ENCODE data around the gene EP300. TPM values are rescaled to one million over a fixed set of nuclear protein-coding genes. Genes with fewer than 3 reads are reported as not detected.
"Not testable (repeated sequence)": the region's sequence is repeated elsewhere in the genome, so short reads cannot be mapped to it uniquely, and the experiment has no call there.

EP300 gene
- 43.4 TPM for polyA plus RNA-seq (2013)

- Histone ChIP-seq H3K4me3 (ENCODE audit: control insufficient read depth in 1 of 7, extremely low read depth in 1 of 7, insufficient read depth in 4 of 7, low read depth in 2 of 7, low read length in 6 of 7) (peak within 1 kb of the TSS; percentile 84 to 94 (median 91)), H3K4me1 (ENCODE audit: control extremely low read depth in 1 of 4, control insufficient read depth in 4 of 4, insufficient read depth in 4 of 4, low read length in 3 of 4) (peaks cover 23 to 42% (median 36%) of the 10 kb centered on the region in 4 experiments), H3K36me3 (ENCODE audit: control insufficient read depth in 4 of 4, insufficient read depth in 4 of 4, low read length in 3 of 4) (no peaks in the 10 kb centered on the region), H3K9me3 (ENCODE audit: control extremely low read depth in 1 of 5, control insufficient read depth in 4 of 5, insufficient read depth in 2 of 5, low read depth in 1 of 5, low read length in 4 of 5) (no peaks in the 10 kb centered on the region), H3K27me3 (replicated peaks in 2 of 5; ENCODE audit: control insufficient read depth in 4 of 5, insufficient read depth in 5 of 5, low read length in 4 of 5) (no peaks in the 10 kb centered on the region), H3K27ac (ENCODE audit: insufficient read depth in 1 of 2, low read depth in 1 of 2, low read length in 2 of 2, poor library complexity in 1 of 2, severe bottlenecking in 2 of 2) (peak within 1 kb of the TSS; percentile 96 to 98)
- WGBS (ENCODE audit: insufficient coverage) = 0% methylated on average over 53 of the region's 112 CpGs
- POLR2A ChIA-PET = interaction anchor here (0.5 to 3.0 kb wide), 5 partner anchors 23 to 327 kb away, joined by 3 to 27 read pairs (median 5); partner anchors contain the start of gene RBX1
- CTCF ChIA-PET = interaction anchor here (1.8 to 3.1 kb wide), 3 partner anchors 140 to 170 kb away, joined by 6 to 18 read pairs (median 12); partner anchors contain the start of gene RBX1
- peak; percentile 89 to 96 (median 94) for DNase-seq
These were observed at the start of gene EP300 for GRCh38 chr22:41092023-41092817. TSS of gene EP300 (plus strand) at chr22:41092592. CDS start at chr22:41093005, 413 bp downstream.

- Histone ChIP-seq H3K27ac (ENCODE audit: insufficient read depth in 1 of 2, low read depth in 1 of 2, low read length in 2 of 2, poor library complexity in 1 of 2, severe bottlenecking in 2 of 2) (no peak overlapping the region), H3K4me1 (ENCODE audit: control extremely low read depth in 1 of 4, control insufficient read depth in 4 of 4, insufficient read depth in 4 of 4, low read length in 3 of 4) (peaks cover 0 to 2% (median 0%) of the 10 kb centered on the region in 4 experiments), H3K27me3 (replicated peaks in 2 of 5; ENCODE audit: control insufficient read depth in 4 of 5, insufficient read depth in 5 of 5, low read length in 4 of 5) (no peaks in the 10 kb centered on the region), H3K9me3 (ENCODE audit: control extremely low read depth in 1 of 5, control insufficient read depth in 4 of 5, insufficient read depth in 2 of 5, low read depth in 1 of 5, low read length in 4 of 5) (no peaks in the 10 kb centered on the region), H3K4me3 (ENCODE audit: control insufficient read depth in 1 of 7, extremely low read depth in 1 of 7, insufficient read depth in 4 of 7, low read depth in 2 of 7, low read length in 6 of 7) (no peak overlapping the region), H3K36me3 (ENCODE audit: control insufficient read depth in 4 of 4, insufficient read depth in 4 of 4, low read length in 3 of 4) (no peaks in the 10 kb centered on the region)
- POLR2A ChIA-PET = no interaction called here
- CTCF ChIA-PET = no interaction called here
- peak in 1 of 3 donors; percentile 35 for DNase-seq
- no CpG with 5 or more reads among the region's 6 CpGs for WGBS (ENCODE audit: insufficient coverage)
These were observed 48.7 kb upstream of the EP300 start for GRCh38 chr22:41043722-41044121.

GRCh38 chr22:41045575-41045974 is 46.8 kb upstream of the EP300 start:
- not testable (repeated sequence) for H3K4me1 ChIP-seq (ENCODE audit: control extremely low read depth in 1 of 4, control insufficient read depth in 4 of 4, insufficient read depth in 4 of 4, low read length in 3 of 4); H3K36me3 ChIP-seq (ENCODE audit: control insufficient read depth in 4 of 4, insufficient read depth in 4 of 4, low read length in 3 of 4); DNase-seq; H3K27me3 ChIP-seq (replicated peaks in 2 of 5; ENCODE audit: control insufficient read depth in 4 of 5, insufficient read depth in 5 of 5, low read length in 4 of 5); H3K27ac ChIP-seq (ENCODE audit: insufficient read depth in 1 of 2, low read depth in 1 of 2, low read length in 2 of 2, poor library complexity in 1 of 2, severe bottlenecking in 2 of 2); H3K9me3 ChIP-seq (ENCODE audit: control extremely low read depth in 1 of 5, control insufficient read depth in 4 of 5, insufficient read depth in 2 of 5, low read depth in 1 of 5, low read length in 4 of 5); H3K4me3 ChIP-seq (ENCODE audit: control insufficient read depth in 1 of 7, extremely low read depth in 1 of 7, insufficient read depth in 4 of 7, low read depth in 2 of 7, low read length in 6 of 7)
- WGBS (ENCODE audit: insufficient coverage) = 97% methylated on average over 6 of the region's 12 CpGs
- ChIA-PET CTCF (interaction anchor here (1.9 kb wide), 1 partner anchor 15 kb away, joined by 4 read pairs; no protein-coding TSS in a partner anchor), POLR2A (interaction anchor here (0.6 kb wide), 1 partner anchor 37 kb away, joined by 3 read pairs; no protein-coding TSS in a partner anchor)

- 100% methylated on average over 1 of the region's 3 CpGs for WGBS (ENCODE audit: insufficient coverage)
- POLR2A ChIA-PET = no interaction called here
- DNase-seq = no peak
- Histone ChIP-seq H3K27ac (ENCODE audit: insufficient read depth in 1 of 2, low read depth in 1 of 2, low read length in 2 of 2, poor library complexity in 1 of 2, severe bottlenecking in 2 of 2) (no peak overlapping the region), H3K9me3 (ENCODE audit: control extremely low read depth in 1 of 5, control insufficient read depth in 4 of 5, insufficient read depth in 2 of 5, low read depth in 1 of 5, low read length in 4 of 5) (no peaks in the 10 kb centered on the region), H3K27me3 (replicated peaks in 2 of 5; ENCODE audit: control insufficient read depth in 4 of 5, insufficient read depth in 5 of 5, low read length in 4 of 5) (no peaks in the 10 kb centered on the region), H3K4me1 (ENCODE audit: control extremely low read depth in 1 of 4, control insufficient read depth in 4 of 4, insufficient read depth in 4 of 4, low read length in 3 of 4) (peaks cover 0 to 4% (median 1%) of the 10 kb centered on the region in 4 experiments), H3K4me3 (ENCODE audit: control insufficient read depth in 1 of 7, extremely low read depth in 1 of 7, insufficient read depth in 4 of 7, low read depth in 2 of 7, low read length in 6 of 7) (no peak overlapping the region), H3K36me3 (ENCODE audit: control insufficient read depth in 4 of 4, insufficient read depth in 4 of 4, low read length in 3 of 4) (no peaks in the 10 kb centered on the region)
- CTCF ChIA-PET = no interaction called here
These were observed 44.6 kb upstream of the EP300 start for GRCh38 chr22:41047801-41048211.

- POLR2A ChIA-PET; H3K27me3 ChIP-seq (replicated peaks in 2 of 5; ENCODE audit: control insufficient read depth in 4 of 5, insufficient read depth in 5 of 5, low read length in 4 of 5); H3K27ac ChIP-seq (ENCODE audit: insufficient read depth in 1 of 2, low read depth in 1 of 2, low read length in 2 of 2, poor library complexity in 1 of 2, severe bottlenecking in 2 of 2); H3K9me3 ChIP-seq (ENCODE audit: control extremely low read depth in 1 of 5, control insufficient read depth in 4 of 5, insufficient read depth in 2 of 5, low read depth in 1 of 5, low read length in 4 of 5); CTCF ChIA-PET; DNase-seq; H3K36me3 ChIP-seq (ENCODE audit: control insufficient read depth in 4 of 4, insufficient read depth in 4 of 4, low read length in 3 of 4); H3K4me1 ChIP-seq (ENCODE audit: control extremely low read depth in 1 of 4, control insufficient read depth in 4 of 4, insufficient read depth in 4 of 4, low read length in 3 of 4): not testable (repeated sequence)
- WGBS (ENCODE audit: insufficient coverage) = 98% methylated on average over 12 of the region's 12 CpGs
- H3K4me3 ChIP-seq (ENCODE audit: control insufficient read depth in 1 of 7, extremely low read depth in 1 of 7, insufficient read depth in 4 of 7, low read depth in 2 of 7, low read length in 6 of 7) = peak overlapping the region in 3 of 7 experiments; percentile 54 to 60 (median 55)
These were observed 44.0 kb upstream of the EP300 start for GRCh38 chr22:41048345-41048744.

GRCh38 chr22:41048791-41049717 is 43.3 kb upstream of the EP300 start:
- H3K4me3 ChIP-seq (ENCODE audit: control insufficient read depth in 1 of 7, extremely low read depth in 1 of 7, insufficient read depth in 4 of 7, low read depth in 2 of 7, low read length in 6 of 7) = peak overlapping the region in 4 of 7 experiments; percentile 2 to 60 (median 54)
- POLR2A ChIA-PET = interaction anchor here (0.7 kb wide), 1 partner anchor 39 kb away, joined by 3 read pairs; no protein-coding TSS in a partner anchor
- no peak for DNase-seq
- no peaks in the 10 kb centered on the region for H3K36me3 ChIP-seq (ENCODE audit: control insufficient read depth in 4 of 4, insufficient read depth in 4 of 4, low read length in 3 of 4)
- no peaks in the 10 kb centered on the region for H3K27me3 ChIP-seq (replicated peaks in 2 of 5; ENCODE audit: control insufficient read depth in 4 of 5, insufficient read depth in 5 of 5, low read length in 4 of 5)
- no peak overlapping the region for H3K27ac ChIP-seq (ENCODE audit: insufficient read depth in 1 of 2, low read depth in 1 of 2, low read length in 2 of 2, poor library complexity in 1 of 2, severe bottlenecking in 2 of 2)
- CTCF ChIA-PET = interaction anchor here (0.7 to 1.0 kb wide), 2 partner anchors 9 kb away, joined by 3 read pairs; no protein-coding TSS in a partner anchor
- 71% methylated on average over 16 of the region's 31 CpGs for WGBS (ENCODE audit: insufficient coverage)
- H3K9me3 ChIP-seq (ENCODE audit: control extremely low read depth in 1 of 5, control insufficient read depth in 4 of 5, insufficient read depth in 2 of 5, low read depth in 1 of 5, low read length in 4 of 5) = no peaks in the 10 kb centered on the region
- peaks cover 0 to 4% (median 3%) of the 10 kb centered on the region in 4 experiments for H3K4me1 ChIP-seq (ENCODE audit: control extremely low read depth in 1 of 4, control insufficient read depth in 4 of 4, insufficient read depth in 4 of 4, low read length in 3 of 4)

Measured in common myeloid progenitor, CD34-positive (primary cell).